CD4-positive, alpha-beta T cell treated with Interleukin-17A for 4 hours (primary cell): Measurements from ENCODE around the gene RIN3.

Experiments
- DNase-seq: peaks from one replicate; pipeline ENCODE4 v3.0.0-alpha.2; 2020; ENCODE audit warnings: mixed read lengths

Gene RIN3

DNA sequence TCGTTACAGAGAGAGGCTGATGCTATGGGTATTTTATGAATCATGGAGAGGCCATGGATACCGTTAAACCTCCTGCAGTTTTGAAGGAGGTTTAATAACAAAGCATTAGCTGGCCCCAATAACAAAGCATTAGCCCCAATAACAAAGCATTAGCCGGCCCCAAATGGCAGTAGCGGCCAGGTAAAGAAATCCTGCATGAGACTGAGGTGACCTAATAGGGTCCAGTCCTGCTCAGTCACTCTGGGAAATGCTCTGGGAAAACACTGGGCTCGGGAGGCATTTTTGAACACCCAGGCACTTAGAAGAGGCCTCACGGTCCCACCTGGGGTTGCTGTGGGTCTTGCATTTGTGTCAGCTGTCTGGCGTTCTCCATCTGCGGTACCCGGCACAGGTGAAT lies 776 bp upstream of the RIN3 start:
- no peak for DNase-seq

DNA sequence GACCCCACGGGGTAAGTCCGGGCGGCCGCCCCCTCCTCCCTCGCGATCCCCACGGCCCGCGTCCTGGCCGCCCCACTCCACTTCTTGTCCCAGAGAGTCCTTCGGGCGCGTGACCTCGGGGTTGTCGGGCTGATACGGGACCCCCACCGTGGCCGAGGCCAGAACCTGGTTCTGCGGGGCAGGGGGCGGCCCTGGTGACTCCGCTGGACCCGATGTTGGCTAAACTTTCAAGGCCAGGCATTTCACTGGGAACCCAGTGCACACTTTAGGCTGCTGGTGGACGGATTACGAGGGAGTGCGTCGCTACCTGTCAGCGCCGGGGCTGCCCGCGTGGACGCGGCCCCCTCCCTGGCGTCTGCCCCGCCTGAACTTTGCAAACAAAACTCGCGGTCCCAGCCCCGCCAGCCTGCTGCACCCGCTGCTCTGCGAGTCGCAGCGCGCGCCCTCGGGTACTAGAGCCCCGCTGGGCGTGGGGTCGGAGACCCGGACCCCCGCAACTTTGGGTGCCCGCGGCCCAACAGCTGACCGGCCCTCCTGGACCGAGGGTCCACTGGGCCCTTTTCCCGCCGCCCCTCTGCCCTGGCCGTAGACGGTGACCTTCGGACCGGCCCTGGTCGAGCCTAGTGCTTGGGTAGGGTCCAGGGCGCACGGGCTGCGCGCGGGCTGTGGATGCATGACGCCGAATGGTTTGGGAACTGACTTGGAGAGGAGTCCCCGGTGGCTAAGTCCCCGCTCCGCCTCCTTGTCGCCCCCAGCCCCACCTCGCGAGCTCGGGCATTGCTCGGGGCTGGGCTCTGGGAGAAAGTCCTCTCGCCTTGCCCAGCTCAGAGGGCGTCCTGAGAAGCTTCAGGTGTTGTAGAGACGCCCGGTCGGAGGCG lies 624 bp downstream of the RIN3 start:
- DNase-seq: peak; percentile 63

GRCh38 chr14:92514844-92515514 lies 1.4 kb downstream of the RIN3 start:
- DNase-seq: no peak

DNA sequence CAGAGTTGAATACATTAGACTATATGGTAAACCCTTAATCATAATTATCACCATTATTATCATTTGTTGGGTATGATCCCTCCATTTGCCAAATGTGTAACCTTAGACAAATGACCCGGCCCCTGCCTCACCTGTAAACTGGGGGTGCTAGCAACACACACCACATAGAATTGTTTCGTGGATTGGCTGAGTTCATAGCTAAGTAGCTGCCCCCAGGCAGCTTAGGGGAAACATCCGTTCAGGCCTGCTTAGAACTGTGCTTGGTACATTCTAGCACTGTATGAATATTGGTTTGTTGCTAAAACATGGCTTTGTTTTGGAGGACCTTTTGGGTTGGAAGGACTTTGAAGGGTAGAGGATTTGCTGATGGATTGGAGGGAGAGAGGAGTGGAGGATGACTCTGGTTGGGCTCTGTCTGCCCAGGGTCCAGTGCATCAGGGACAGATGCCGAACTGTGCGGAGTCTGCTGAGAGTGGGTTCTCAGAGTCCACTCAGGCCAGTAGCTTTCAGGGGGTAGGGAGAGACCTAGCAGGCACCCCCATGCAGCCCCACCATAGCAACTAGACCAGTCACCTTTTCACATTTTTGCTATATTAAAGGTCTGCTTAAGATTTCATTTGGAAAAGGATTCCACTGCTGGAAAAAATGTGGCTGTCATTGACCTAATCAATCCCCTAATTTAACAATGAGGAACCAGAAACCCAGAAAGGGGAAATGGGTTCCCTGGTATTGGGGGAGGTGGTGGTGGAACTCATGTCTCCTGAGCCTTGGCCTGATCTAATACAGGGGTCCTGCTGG lies 2.2 kb downstream of the RIN3 start:
- no peak for DNase-seq

DNA sequence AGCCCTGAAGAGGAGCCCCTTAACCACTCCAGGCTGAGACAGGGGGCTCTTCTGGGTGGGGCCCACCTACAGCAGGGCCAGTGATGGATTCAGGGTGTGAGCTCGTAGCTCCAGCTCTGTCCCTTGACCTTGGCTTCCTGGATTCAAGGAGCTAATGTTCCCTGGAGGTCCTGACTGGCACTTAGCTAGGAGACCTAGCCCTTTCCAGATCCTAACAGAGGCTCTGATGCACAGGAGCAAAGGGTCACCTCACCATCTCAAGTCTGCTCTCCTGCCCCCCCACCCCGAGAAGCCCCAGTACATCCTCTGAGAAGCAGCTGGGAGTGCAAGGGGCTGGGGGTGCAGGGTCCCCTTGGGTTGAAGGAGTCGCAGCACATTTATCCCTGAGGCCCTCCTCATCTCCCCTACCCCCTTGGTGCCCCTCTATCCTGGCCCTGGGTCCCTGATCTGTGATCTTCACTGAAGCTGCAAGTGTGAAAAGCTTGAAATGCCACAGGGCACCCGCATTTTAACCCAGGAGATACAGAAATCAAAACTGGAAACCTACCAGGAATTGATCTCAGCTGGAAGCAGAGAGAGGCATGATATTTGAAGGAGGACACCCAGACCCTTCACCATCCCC lies 2.9 kb downstream of the RIN3 start:
- no peak for DNase-seq

DNA sequence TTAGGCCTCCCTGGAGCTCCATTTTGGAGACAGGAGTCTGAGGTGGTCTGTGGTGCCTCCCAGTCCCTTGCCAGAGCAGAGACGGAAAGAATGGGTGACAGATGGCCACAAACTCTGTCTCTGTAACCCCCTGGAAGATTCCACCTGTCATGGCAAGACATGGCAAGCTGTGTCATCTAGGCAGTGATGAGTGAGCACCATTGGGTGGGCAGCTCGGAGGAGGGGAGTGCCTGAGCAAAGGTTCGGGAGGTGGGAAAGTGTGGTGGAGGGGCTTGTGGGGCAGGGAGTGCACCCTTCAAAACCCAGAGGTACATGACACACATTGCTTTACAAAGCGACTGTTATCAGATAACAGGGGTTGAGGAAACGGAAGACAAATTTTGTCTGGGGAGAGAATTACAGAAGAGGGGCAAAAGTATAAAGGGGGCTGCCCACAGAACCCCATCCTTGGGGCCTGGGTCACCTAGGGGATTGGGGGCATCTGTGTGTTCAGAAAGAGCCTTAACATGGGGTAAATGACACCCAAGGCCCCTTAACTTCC lies 3.5 kb downstream of the RIN3 start:
- no peak for DNase-seq

GRCh38 chr14:92517761-92518160 lies 4.2 kb downstream of the RIN3 start:
- DNase-seq: no peak

GRCh38 chr14:92519246-92520101 lies 5.9 kb downstream of the RIN3 start:
- DNase-seq: no peak

- DNase-seq: no peak
Observed at GRCh38 chr14:92520102-92521057, 6.8 kb downstream of the RIN3 start.

DNA sequence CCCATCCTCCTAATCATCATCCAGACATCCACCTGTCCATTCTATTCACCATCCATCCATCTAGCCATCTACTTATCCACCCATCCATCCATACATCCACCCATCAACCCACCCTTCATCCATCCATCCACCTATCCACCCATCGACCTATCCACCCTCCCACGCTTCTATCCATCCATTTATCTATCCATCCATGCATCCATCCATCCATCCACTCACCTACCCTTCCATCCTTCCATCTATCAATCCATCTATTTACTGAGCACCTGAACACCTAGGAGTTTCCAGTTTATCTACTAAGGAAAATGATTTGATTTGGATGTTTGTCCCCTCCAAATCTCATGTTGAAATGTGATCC lies 7.5 kb downstream of the RIN3 start:
- no peak for DNase-seq

GRCh38 chr14:92523752-92524151 lies 10.2 kb downstream of the RIN3 start:
- DNase-seq: no peak

DNA sequence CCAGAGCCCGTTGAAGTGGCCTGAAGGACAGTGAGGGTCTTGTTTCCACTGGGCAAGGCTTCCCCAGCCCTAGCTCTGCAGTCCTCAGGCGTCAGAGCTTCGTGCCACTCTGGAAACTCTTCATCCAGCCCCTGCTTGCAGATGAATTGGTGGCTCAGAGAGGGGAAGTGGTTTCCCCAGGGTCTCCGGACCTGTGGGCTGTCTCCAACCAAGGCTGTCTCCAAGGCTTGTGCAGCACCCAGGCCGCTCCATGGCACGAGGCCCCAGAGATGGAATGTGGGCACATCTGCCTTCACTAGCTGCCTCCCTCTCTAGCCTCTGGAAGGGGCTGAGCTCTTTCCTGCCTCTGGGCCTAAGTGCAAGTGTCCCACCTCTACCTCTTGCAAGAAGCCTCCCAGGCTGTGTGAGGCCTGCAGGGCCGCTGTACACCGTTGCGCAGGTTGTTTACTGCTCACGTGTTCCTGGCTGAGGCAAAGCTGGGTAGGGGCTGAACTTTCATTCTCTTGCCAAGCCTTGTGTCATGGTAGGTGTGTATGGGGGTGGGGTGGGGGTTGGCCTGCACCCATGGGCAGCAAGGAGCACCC lies 11.1 kb downstream of the RIN3 start:
- no peak for DNase-seq

DNA sequence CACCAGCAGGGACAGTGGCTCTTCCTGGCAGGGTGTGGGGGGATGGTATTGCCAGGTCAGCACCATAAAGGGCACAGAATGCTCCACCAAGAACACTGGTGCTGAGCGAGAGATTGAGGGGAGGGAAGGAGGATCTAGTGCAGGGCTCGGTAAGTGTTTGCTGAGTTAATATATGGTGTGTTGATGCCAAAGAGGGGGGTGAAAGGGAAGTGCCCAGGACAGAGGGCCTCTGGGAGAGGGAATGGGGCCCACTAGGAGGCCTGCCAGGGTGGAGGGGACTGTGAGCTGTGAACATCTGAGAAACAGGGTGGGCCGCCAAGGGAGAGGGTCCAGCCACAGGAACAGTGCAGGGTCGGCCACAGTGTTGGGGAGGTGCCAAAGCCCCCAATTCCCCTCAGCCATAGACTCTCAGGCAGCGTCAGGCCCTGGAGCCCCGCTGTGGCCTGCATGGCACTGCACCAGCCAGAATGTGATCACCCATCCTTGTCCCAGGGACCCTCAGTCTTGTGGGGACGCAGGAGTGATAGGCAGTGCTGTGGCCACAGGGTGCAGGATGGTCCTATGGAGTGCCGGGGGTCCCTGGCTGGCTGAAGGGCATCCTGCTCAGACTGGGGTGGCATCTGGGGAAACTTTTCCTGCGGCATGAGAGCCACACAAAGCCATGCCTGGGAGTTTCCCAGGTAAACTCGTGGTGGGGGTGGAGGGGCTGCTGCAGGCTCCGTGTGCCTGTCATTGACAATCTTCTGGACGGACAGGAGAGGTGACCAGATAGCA lies 11.9 kb downstream of the RIN3 start:
- no peak for DNase-seq

DNA sequence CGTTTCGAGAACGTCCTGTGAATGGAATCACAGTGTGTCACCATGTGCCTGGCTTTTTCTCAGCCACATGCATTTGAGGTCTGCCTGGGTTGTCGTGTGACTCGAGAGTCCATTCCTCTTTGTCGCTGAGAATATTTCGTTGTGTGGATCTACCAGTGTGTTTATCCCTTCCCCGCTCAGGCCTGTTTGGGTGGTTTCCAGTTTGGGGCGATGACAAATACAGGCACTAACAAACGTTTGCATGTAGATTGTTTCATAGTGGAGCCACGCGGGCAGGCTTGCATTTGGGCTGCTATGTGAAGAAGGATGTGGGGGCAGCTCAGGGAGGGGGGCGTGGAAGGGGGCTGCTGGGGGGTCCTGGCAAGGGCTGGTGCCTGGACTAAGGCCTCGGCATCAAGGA lies 14.1 kb downstream of the RIN3 start:
- DNase-seq: no peak

DNA sequence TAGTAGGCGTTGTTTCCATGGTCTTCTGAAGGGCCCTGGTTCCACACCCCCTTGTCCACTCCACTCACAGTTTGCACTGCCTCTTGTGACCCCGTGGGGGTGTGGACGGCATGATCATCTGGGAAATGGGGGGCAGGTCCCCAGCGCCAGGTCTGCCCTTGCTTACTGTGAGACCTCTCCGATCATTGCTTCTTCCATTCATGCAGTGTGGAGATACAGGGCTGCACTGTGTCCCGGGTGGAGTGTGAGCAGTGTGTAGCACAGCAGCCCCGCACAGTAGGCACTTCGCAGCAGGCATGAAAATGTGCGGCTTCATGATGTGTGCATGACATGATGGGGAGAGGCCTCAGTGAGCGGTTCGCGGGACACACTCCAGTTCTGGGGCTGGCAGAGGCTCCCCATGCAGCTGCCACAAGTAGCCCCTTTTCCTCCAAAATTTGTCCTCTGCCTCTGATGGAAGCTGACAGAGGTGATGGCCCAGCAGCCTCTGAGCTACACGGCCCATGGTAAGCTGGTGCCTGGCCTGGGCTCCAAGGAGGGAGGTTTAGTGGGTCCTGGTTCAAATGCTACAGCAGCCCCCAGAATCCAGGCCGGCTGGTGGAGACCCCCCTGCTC lies 15.0 kb downstream of the RIN3 start:
- DNase-seq: no peak

GRCh38 chr14:92529903-92530302 lies 16.3 kb downstream of the RIN3 start:
- no peak for DNase-seq

DNA sequence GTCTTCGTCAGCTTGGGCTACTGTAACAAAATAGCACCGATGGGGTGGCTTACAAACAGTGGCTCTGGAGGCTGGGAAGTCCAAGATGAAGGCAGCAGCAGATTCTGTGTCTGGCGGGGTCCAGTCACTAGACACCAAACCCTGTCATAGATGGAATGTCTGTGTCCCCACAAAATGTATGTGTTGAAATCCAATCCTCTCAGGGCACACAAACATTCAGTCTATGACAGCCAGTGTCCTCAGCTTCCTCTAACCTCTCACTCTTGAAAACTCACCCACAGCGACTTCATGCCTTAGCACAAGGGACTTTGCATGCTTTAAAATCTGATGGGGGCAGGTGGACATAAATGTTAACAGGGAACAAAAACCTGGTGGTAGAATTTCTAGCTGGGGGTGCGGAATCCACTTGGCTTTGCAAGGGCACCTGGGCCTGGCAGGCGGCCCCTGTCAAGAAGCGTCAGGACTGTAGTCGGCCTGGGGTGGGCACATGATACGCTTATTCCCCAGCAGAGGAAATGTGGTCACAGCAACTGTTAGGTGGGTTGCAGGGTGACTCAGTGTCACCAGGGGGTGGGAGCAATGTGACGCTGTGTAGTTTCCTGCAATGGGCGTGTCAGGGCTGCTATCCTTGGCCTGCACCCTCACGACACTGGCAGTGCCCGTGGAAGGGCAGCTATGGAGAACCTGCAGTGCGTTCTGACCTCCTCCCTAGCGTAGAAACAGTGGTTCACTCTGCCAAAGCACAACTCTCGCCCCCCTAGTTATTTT lies 17.7 kb downstream of the RIN3 start:
- DNase-seq: peak; percentile 59

- no peak for DNase-seq
Observed at GRCh38 chr14:92532490-92533163, 19.0 kb downstream of the RIN3 start.
